ENCODE measurements around the gene PREX1. TPM values are rescaled to one million over a fixed set of nuclear protein-coding genes. Genes with fewer than 3 reads are reported as not detected.

Gene PREX1
- polyA plus RNA-seq, 1 of the 3 experiments (the other 2 are of a cell fraction), result 5.3 TPM

DNA sequence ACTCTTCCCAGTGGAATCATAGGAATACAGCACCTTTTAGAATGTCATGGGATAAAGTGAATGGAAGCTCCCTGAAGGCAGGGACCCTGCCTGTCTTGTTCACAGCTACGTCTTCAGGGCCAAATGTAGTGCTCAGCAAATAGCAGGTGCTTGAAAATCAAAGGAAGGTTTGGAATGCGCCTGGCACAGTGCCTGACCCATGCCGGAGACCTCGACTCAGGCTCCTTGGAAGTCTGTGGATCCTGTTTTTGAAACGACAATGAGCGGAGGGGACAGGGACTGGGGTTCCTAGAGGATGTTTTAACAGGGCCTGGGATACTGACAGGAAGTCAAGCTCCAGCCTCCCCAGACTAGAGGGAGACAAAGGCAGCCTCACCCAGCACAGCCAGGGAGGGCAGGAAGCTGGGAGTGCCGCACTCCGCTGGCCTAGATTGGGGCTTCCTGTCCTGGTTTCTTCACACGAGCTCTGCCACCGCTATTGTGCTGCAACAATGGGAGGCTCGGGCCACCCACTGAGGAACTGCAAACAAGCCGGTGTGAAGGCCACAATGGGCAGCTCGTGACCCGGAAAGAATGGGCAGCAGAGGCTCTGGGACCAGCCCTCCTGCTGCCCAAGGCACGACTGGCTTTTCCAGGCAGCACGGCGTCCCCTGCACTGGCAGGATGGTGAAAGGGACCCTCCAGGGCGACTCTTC lies 76.7 kb downstream of the PREX1 start:
- CTCF ChIA-PET, result interaction anchor here (1.3 to 2.7 kb wide), 2 partner anchors 13 to 93 kb away, joined by 4 to 10 read pairs; no protein-coding TSS in a partner anchor
- H3K9me2 ChIP-seq, result no peaks in the 10 kb centered on the region

DNA sequence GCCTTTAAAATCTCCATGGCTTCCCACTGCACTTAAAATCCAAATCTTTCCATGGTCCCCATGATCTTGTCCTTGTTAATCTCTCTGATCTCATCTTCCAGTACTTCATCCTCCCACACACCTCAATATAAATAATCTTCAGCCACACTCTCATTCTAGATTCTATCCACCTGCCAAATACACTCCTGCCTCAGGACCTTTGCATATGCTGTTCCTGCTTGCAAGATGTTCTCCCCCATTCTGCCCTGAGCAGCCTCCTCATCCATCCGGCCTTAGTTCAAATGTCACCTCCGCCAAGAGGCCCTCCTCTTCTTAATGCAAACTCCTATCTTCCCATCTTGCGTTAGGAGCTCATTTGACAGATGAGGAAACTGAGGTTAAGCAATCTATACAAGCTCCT lies 77.4 kb downstream of the PREX1 start:
- H3F3A ChIP-seq (replicated peaks; ENCODE audit: insufficient read depth), result no peaks in the 10 kb centered on the region
- H3K79me2 ChIP-seq (ENCODE audit: insufficient read depth), result no peaks in the 10 kb centered on the region
- H3K9ac ChIP-seq, result no peak overlapping the region
- H3K4me2 ChIP-seq, result no peak overlapping the region
- no peaks in the 10 kb centered on the region for H3K36me3 ChIP-seq (replicated peaks in 1 of 2; ENCODE audit: control insufficient read depth in 1 of 2, insufficient read depth in 2 of 2, low read length in 1 of 2)
- H3K27me3 ChIP-seq (ENCODE audit: insufficient read depth), result no peaks in the 10 kb centered on the region
- no peak for TF ChIP-seq NFIC (IDR thresholded peaks at IDR 0.05; ENCODE audit: borderline replicate concordance)
- TF ChIP-seq, protein P1, sequence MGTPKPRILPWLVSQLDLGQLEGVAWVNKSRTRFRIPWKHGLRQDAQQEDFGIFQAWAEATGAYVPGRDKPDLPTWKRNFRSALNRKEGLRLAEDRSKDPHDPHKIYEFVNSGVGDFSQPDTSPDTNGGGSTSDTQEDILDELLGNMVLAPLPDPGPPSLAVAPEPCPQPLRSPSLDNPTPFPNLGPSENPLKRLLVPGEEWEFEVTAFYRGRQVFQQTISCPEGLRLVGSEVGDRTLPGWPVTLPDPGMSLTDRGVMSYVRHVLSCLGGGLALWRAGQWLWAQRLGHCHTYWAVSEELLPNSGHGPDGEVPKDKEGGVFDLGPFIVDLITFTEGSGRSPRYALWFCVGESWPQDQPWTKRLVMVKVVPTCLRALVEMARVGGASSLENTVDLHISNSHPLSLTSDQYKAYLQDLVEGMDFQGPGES (IDR thresholded peaks at IDR 0.05; ENCODE audit: low read depth, low read length), result no peak
- TF ChIP-seq, protein P2, sequence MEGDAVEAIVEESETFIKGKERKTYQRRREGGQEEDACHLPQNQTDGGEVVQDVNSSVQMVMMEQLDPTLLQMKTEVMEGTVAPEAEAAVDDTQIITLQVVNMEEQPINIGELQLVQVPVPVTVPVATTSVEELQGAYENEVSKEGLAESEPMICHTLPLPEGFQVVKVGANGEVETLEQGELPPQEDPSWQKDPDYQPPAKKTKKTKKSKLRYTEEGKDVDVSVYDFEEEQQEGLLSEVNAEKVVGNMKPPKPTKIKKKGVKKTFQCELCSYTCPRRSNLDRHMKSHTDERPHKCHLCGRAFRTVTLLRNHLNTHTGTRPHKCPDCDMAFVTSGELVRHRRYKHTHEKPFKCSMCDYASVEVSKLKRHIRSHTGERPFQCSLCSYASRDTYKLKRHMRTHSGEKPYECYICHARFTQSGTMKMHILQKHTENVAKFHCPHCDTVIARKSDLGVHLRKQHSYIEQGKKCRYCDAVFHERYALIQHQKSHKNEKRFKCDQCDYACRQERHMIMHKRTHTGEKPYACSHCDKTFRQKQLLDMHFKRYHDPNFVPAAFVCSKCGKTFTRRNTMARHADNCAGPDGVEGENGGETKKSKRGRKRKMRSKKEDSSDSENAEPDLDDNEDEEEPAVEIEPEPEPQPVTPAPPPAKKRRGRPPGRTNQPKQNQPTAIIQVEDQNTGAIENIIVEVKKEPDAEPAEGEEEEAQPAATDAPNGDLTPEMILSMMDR (IDR thresholded peaks at IDR 0.05), result no peak
- no peak for TF ChIP-seq GATA2 (CRISPR knock-in tag; IDR thresholded peaks at IDR 0.05)
- no peak for TF ChIP-seq YY1 (IDR thresholded peaks at IDR 0.05; ENCODE audit: low read depth)
- TF ChIP-seq JUND (IDR thresholded peaks at IDR 0.05), result no peak
- TF ChIP-seq, protein P3, sequence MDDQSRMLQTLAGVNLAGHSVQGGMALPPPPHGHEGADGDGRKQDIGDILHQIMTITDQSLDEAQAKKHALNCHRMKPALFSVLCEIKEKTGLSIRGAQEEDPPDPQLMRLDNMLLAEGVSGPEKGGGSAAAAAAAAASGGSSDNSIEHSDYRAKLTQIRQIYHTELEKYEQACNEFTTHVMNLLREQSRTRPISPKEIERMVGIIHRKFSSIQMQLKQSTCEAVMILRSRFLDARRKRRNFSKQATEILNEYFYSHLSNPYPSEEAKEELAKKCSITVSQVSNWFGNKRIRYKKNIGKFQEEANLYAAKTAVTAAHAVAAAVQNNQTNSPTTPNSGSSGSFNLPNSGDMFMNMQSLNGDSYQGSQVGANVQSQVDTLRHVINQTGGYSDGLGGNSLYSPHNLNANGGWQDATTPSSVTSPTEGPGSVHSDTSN (IDR thresholded peaks at IDR 0.05), result no peak
- no peak for TF ChIP-seq CHD2 (IDR thresholded peaks at IDR 0.05; ENCODE audit: low read length, partially characterized antibody)
- no peak for TF ChIP-seq TCF12 (IDR thresholded peaks at IDR 0.05)
- TF ChIP-seq, protein P4, sequence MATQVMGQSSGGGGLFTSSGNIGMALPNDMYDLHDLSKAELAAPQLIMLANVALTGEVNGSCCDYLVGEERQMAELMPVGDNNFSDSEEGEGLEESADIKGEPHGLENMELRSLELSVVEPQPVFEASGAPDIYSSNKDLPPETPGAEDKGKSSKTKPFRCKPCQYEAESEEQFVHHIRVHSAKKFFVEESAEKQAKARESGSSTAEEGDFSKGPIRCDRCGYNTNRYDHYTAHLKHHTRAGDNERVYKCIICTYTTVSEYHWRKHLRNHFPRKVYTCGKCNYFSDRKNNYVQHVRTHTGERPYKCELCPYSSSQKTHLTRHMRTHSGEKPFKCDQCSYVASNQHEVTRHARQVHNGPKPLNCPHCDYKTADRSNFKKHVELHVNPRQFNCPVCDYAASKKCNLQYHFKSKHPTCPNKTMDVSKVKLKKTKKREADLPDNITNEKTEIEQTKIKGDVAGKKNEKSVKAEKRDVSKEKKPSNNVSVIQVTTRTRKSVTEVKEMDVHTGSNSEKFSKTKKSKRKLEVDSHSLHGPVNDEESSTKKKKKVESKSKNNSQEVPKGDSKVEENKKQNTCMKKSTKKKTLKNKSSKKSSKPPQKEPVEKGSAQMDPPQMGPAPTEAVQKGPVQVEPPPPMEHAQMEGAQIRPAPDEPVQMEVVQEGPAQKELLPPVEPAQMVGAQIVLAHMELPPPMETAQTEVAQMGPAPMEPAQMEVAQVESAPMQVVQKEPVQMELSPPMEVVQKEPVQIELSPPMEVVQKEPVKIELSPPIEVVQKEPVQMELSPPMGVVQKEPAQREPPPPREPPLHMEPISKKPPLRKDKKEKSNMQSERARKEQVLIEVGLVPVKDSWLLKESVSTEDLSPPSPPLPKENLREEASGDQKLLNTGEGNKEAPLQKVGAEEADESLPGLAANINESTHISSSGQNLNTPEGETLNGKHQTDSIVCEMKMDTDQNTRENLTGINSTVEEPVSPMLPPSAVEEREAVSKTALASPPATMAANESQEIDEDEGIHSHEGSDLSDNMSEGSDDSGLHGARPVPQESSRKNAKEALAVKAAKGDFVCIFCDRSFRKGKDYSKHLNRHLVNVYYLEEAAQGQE (IDR thresholded peaks at IDR 0.05; ENCODE audit: low read depth, low read length), result no peak
- WGBS (ENCODE audit: low lambda C conversion rate), result 89% methylated on average over 3 of the region's 3 CpGs
- H2AFZ ChIP-seq (ENCODE audit: low read depth), result no peak overlapping the region
- no peak overlapping the region for H3K4me3 ChIP-seq (ENCODE audit: low read depth in 2 of 2, low read length in 1 of 2)
- no peaks in the 10 kb centered on the region; a peak in 1 of 4 replicates for H3K4me1 ChIP-seq (ENCODE audit: control insufficient read depth in 1 of 2, insufficient read depth in 2 of 2, low read depth in 1 of 2, low read length in 1 of 2)
- CTCF ChIA-PET, result interaction anchor here (1.3 to 2.7 kb wide), 3 partner anchors 13 to 93 kb away, joined by 3 to 10 read pairs (median 4); no protein-coding TSS in a partner anchor
- DNase-seq, result no peak
- H3K9me2 ChIP-seq, result no peaks in the 10 kb centered on the region
- POLR2A ChIA-PET, result no interaction called here
- H3K9me3 ChIP-seq, result no peaks in the 10 kb centered on the region
- no peaks in the 10 kb centered on the region for H4K20me1 ChIP-seq (ENCODE audit: insufficient read depth)
- H3K27ac ChIP-seq (ENCODE audit: low read depth in 2 of 2, low read length in 1 of 2), result no peak overlapping the region

More for the DNA sequence above, 76.7 kb downstream of the PREX1 start:
- DNase-seq, result peak; percentile 28
- Histone ChIP-seq H3K79me2 (ENCODE audit: insufficient read depth) (no peaks in the 10 kb centered on the region), H2AFZ (ENCODE audit: low read depth) (no peak overlapping the region), H3K9ac (no peak overlapping the region), H3K4me3 (ENCODE audit: low read depth in 2 of 2, low read length in 1 of 2) (no peak overlapping the region), H3K36me3 (replicated peaks in 1 of 2; ENCODE audit: control insufficient read depth in 1 of 2, insufficient read depth in 2 of 2, low read length in 1 of 2) (no peaks in the 10 kb centered on the region), H3F3A (replicated peaks; ENCODE audit: insufficient read depth) (no peaks in the 10 kb centered on the region), H3K4me2 (no peak overlapping the region), H3K27ac (ENCODE audit: low read depth in 2 of 2, low read length in 1 of 2) (no peak overlapping the region), H3K27me3 (ENCODE audit: insufficient read depth) (no peaks in the 10 kb centered on the region), H3K4me1 (ENCODE audit: control insufficient read depth in 1 of 2, insufficient read depth in 2 of 2, low read depth in 1 of 2, low read length in 1 of 2) (no peaks in the 10 kb centered on the region; a peak in 1 of 4 replicates), H4K20me1 (ENCODE audit: insufficient read depth) (no peaks in the 10 kb centered on the region), H3K9me3 (no peaks in the 10 kb centered on the region)
- TF ChIP-seq GATA2 (CRISPR knock-in tag; IDR thresholded peaks at IDR 0.05) (no peak), YY1 (IDR thresholded peaks at IDR 0.05; ENCODE audit: low read depth) (no peak), NRF1 (IDR thresholded peaks at IDR 0.05; ENCODE audit: low read depth, low read length) (no peak), FOXM1 (IDR thresholded peaks at IDR 0.05; ENCODE audit: low read depth) (no peak), EP300 (IDR thresholded peaks at IDR 0.05; ENCODE audit: borderline replicate concordance in 1 of 2, low read depth in 1 of 2, low read length in 1 of 2) (no peak), MXI1 (IDR thresholded peaks at IDR 0.05; ENCODE audit: low read depth, low read length) (no peak)
- TF ChIP-seq, protein P5, sequence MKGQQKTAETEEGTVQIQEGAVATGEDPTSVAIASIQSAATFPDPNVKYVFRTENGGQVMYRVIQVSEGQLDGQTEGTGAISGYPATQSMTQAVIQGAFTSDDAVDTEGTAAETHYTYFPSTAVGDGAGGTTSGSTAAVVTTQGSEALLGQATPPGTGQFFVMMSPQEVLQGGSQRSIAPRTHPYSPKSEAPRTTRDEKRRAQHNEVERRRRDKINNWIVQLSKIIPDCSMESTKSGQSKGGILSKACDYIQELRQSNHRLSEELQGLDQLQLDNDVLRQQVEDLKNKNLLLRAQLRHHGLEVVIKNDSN (IDR thresholded peaks at IDR 0.05; ENCODE audit: borderline replicate concordance, low read depth), result no peak
- POLR2A ChIA-PET, result no interaction called here
- 66% methylated on average over 15 of the region's 18 CpGs for WGBS (ENCODE audit: low lambda C conversion rate)
